HCT116 (cell line): ENCODE measurements around the gene ARSG. TPM values are rescaled to one million over a fixed set of nuclear protein-coding genes. Genes with fewer than 3 reads are reported as not detected.

Experiments used
- ATAC-seq: fragments of 200-7000 bp; cut with Tn5 transposase; 2 replicates; pipeline ENCODE4 v1.9.1; 2020; ENCODE audit warnings: mild to moderate bottlenecking, moderate library complexity
- BruUV-seq: library from RNA; stranded (reverse); fragments of 400-500 nt; replicated peaks from 2 replicates; lab custom pipeline; 2021; lab: Mats Ljungman, UMichigan
- CTCF ChIA-PET: fragments of 300-600 bp; sonication (Branson Sonifier 250); formaldehyde crosslinking; loops from one replicate; lab custom pipeline; 2021; ENCODE audit warnings: antibody characterized with exemption; lab: Charles Lee
- POLR2A ChIA-PET: fragments of 300-600, 350-600 bp; sonication (Branson Sonifier 250); formaldehyde crosslinking; loops from one replicate; lab custom pipeline; 2021; ENCODE audit warnings: antibody characterized with exemption; lab: Charles Lee
- RAD21 ChIA-PET, 2 experiments: fragments of 300-600 bp; sonication (Branson Sonifier 250); formaldehyde crosslinking; loops; one replicate each; lab custom pipeline; 2023; ENCODE audit warnings: low total read pairs in 2 of 2; ENCODE audit not compliant: uncharacterized antibody in 2 of 2, unreplicated experiment in 2 of 2, low non-redundant PET in 1 of 2; lab: Charles Lee
- DNase-seq: peaks from one replicate; pipeline ENCODE4 v3.0.0-alpha.2; 2010; ENCODE audit warnings: low read depth, low spot score
- H2AFZ ChIP-seq: fragments of 200-600 bp; shearing (Covaris generic), sonication (generic); 2 replicates; pipeline ENCODE4 v1.6.1; 2017; ENCODE audit warnings: low read depth, mixed run types, mixed read lengths, antibody characterized with exemption, low read length; ENCODE audit not compliant: poor library complexity, severe bottlenecking
- H3K27ac ChIP-seq: 2 replicates; pipeline ENCODE4 v1.5.1; 2012; ENCODE audit warnings: low read depth, low read length
- H3K27me3 ChIP-seq: fragments of 200-600 bp; sonication (generic); 2 replicates; pipeline ENCODE4 v1.6.1; 2016; ENCODE audit warnings: mixed run types, low read length, mixed read lengths; ENCODE audit not compliant: insufficient read depth
- H3K36me3 ChIP-seq, 2 experiments: fragments of 200-500 bp in 1 of 2; fragments of 200-600 bp in 1 of 2; sonication (Bioruptor generic) in 1 of 2; sonication (generic) in 1 of 2; 2 replicates each; pipeline versions ENCODE4 v1.5.1 to v1.6.1; 2014 to 2016; ENCODE audit warnings: low read length in 2 of 2, inconsistent platforms in 1 of 2, mixed read lengths in 1 of 2, mixed run types in 1 of 2; ENCODE audit not compliant: insufficient read depth in 2 of 2, control insufficient read depth in 1 of 2
- H3K4me1 ChIP-seq, 2 experiments: fragments of 200-600 bp in 1 of 2; sonication (generic) in 1 of 2; 2 replicates each; pipeline versions ENCODE4 v1.5.1 to v1.6.1; 2012 to 2017; ENCODE audit warnings: low read length in 2 of 2, inconsistent platforms in 1 of 2, mild to moderate bottlenecking in 1 of 2, mixed read lengths in 1 of 2, mixed run types in 1 of 2, moderate library complexity in 1 of 2; ENCODE audit not compliant: insufficient read depth in 2 of 2, control insufficient read depth in 1 of 2
- H3K4me2 ChIP-seq: fragments of 200-600 bp; sonication (generic); 2 replicates; pipeline ENCODE4 v1.6.1; 2017; ENCODE audit warnings: mixed run types, low read length, mixed read lengths
- H3K4me3 ChIP-seq, 2 experiments: fragments of 200-600 bp in 1 of 2; sonication (generic) in 1 of 2; replicated peaks in 1 of 2; 2 replicates each; pipeline ENCODE4 v1.5.1; 2011 to 2016; ENCODE audit warnings: low read length in 2 of 2, control low read depth in 1 of 2, low read depth in 1 of 2, mild to moderate bottlenecking in 1 of 2, mixed read lengths in 1 of 2, mixed run types in 1 of 2
- H3K79me2 ChIP-seq: fragments of 200-600 bp; sonication (generic); 2 replicates; pipeline ENCODE4 v1.6.1; 2017; ENCODE audit warnings: mild to moderate bottlenecking, mixed run types, low read length, moderate library complexity, mixed read lengths; ENCODE audit not compliant: insufficient read depth
- H3K9ac ChIP-seq: fragments of 200-600 bp; sonication (generic); 2 replicates; pipeline ENCODE4 v1.6.1; 2016; ENCODE audit warnings: low read length, mixed read lengths
- H3K9me2 ChIP-seq: fragments of 200-600 bp; sonication (generic), shearing (Covaris generic); 2 replicates; pipeline ENCODE4 v1.6.1; 2017; ENCODE audit warnings: mixed run types, mild to moderate bottlenecking, moderate library complexity; ENCODE audit not compliant: insufficient read depth
- H3K9me3 ChIP-seq, 2 experiments: fragments of 200-500 bp in 1 of 2; fragments of 200-600 bp in 1 of 2; sonication (Bioruptor generic) in 1 of 2; sonication (generic) in 1 of 2; 2 replicates each; pipeline ENCODE4 v1.6.1; 2014 to 2017; ENCODE audit warnings: low read length in 2 of 2, mixed read lengths in 2 of 2, inconsistent platforms in 1 of 2, low read depth in 1 of 2, mild to moderate bottlenecking in 1 of 2, mixed run types in 1 of 2, moderate library complexity in 1 of 2; ENCODE audit not compliant: control insufficient read depth in 1 of 2, insufficient read depth in 1 of 2
- H4K20me1 ChIP-seq: fragments of 200-600 bp; sonication (generic), shearing (Covaris generic); 2 replicates; pipeline ENCODE4 v1.6.1; 2017; ENCODE audit warnings: mixed run types, mild to moderate bottlenecking, moderate library complexity; ENCODE audit not compliant: insufficient read depth
- ATF3 ChIP-seq: IDR thresholded peaks from 2 replicates; pipeline ENCODE4 v1.6.1; 2012
- CBX3 ChIP-seq: IDR thresholded peaks from 2 replicates; pipeline ENCODE4 v1.6.1; 2012; ENCODE audit warnings: low read depth
- CEBPB ChIP-seq: IDR thresholded peaks from 2 replicates; pipeline ENCODE4 v1.6.1; 2012; ENCODE audit warnings: low read depth
- ELF1 ChIP-seq: IDR thresholded peaks from 2 replicates; pipeline ENCODE4 v1.6.1; 2012; ENCODE audit warnings: low read depth, borderline replicate concordance
- EZH2 ChIP-seq: fragments of 200-600 bp; sonication (generic); IDR thresholded peaks from 2 replicates; pipeline ENCODE4 v1.6.1; 2017; ENCODE audit warnings: antibody characterized with exemption, mixed run types
- EZH2phosphoT487 ChIP-seq: fragments of 200-600 bp; IDR thresholded peaks from 2 replicates; pipeline ENCODE4 v1.6.1; 2018; ENCODE audit warnings: antibody characterized with exemption, borderline replicate concordance
- MAX ChIP-seq: IDR thresholded peaks from 2 replicates; pipeline ENCODE4 v1.6.1; 2012
- POLR2A ChIP-seq: IDR thresholded peaks from 2 replicates; pipeline ENCODE4 v1.7.0; 2011; ENCODE audit warnings: borderline replicate concordance; ENCODE audit not compliant: insufficient read depth, insufficient read length; ENCODE audit errors: extremely low read depth
- RAD21 ChIP-seq: IDR thresholded peaks from 2 replicates; pipeline ENCODE4 v1.6.1; 2012; ENCODE audit warnings: low read depth, mild to moderate bottlenecking
- REST ChIP-seq: IDR thresholded peaks from 2 replicates; pipeline ENCODE4 v1.6.1; 2012; ENCODE audit warnings: low read depth
- SRF ChIP-seq: IDR thresholded peaks from 2 replicates; pipeline ENCODE4 v1.6.1; 2012; ENCODE audit warnings: low read depth
- YY1 ChIP-seq: IDR thresholded peaks from 2 replicates; pipeline ENCODE4 v1.6.1; 2011; ENCODE audit warnings: low read length, low read depth, moderate library complexity, mild to moderate bottlenecking; ENCODE audit not compliant: insufficient replicate concordance; ENCODE audit errors: extremely low read depth
- ZBTB33 ChIP-seq: IDR thresholded peaks from 2 replicates; pipeline ENCODE4 v1.6.1; 2011; ENCODE audit warnings: mild to moderate bottlenecking, low read length, moderate library complexity; ENCODE audit not compliant: insufficient replicate concordance; ENCODE audit errors: extremely low read depth
- ZNF274 ChIP-seq: fragments of 200-500 bp; sonication (Bioruptor generic); IDR thresholded peaks from 2 replicates; pipeline ENCODE4 v1.6.1; 2014; ENCODE audit warnings: mild to moderate bottlenecking, low read depth, low read length, inconsistent platforms
- intact Hi-C: fragments of 100-400 bp; cut with micrococcal nuclease; formaldehyde crosslinking; loops from 2 replicates; pipeline ENCODE4 v1.10.0; 2022
- total RNA-seq: library from RNA; stranded (reverse); gene quantifications from one replicate; pipeline ENCODE4 v1.2.1, GENCODE V29; 2021; ENCODE audit not compliant: unreplicated experiment

ARSG gene
- total RNA-seq, 1 experiment from 2014 or later, result 17.1 TPM

GRCh38 chr17:68437979-68438822, 146.9 kb downstream of the ARSG start:
- Histone ChIP-seq H3K27me3 (no peaks in the 10 kb centered on the region), H3K9me3 (no peaks in the 10 kb centered on the region), H3K4me2 (no peak overlapping the region), H3K9ac (no peak overlapping the region), H3K27ac (no peak overlapping the region), H3K36me3 (no peaks in the 10 kb centered on the region; a peak in 1 of 4 replicates), H3K9me2 (no peaks in the 10 kb centered on the region), H2AFZ (no peak overlapping the region), H3K4me3 (no peak overlapping the region), H3K79me2 (no peaks in the 10 kb centered on the region), H3K4me1 (peaks cover 13 to 14% of the 10 kb centered on the region in 2 experiments), H4K20me1 (no peaks in the 10 kb centered on the region)
- DNase-seq (no peak), ATAC-seq (no peak)
- POLR2A ChIA-PET, result no interaction called here
- intact Hi-C loops, result loop anchor here (5.0 kb wide), 1 partner anchor 191 kb away; the partner anchor contains the start of gene AMZ2
- TF ChIP-seq POLR2A (no peak), ELF1 (no peak), SRF (no peak), CEBPB (no peak), REST (no peak), ZBTB33 (no peak), ATF3 (no peak), EZH2 (no peak), MAX (no peak), CBX3 (no peak), YY1 (no peak), ZNF274 (no peak), EZH2phosphoT487 (no peak), RAD21 (no peak)
- CTCF ChIA-PET, result interaction anchor here (0.7 to 1.9 kb wide), 3 partner anchors 40 to 237 kb away, joined by 3 to 4 read pairs (median 4); partner anchors contain the start of genes ARSG and SLC16A6
- RAD21 ChIA-PET, result interaction anchor here in 1 of 2 experiments (0.7 kb wide), 1 partner anchor 1626 kb away, joined by 6 read pairs; no protein-coding TSS in a partner anchor
- no TSS peak for BruUV-seq
